K562 (cell line): ENCODE measurements around the gene FN3K. TPM values are rescaled to one million over a fixed set of nuclear protein-coding genes. Genes with fewer than 3 reads are reported as not detected.
"Not testable (repeated sequence)": the region's sequence is repeated elsewhere in the genome, so short reads cannot be mapped to it uniquely, and the experiment has no call there.

ENCODE experiments used
- ATAC-seq: fragments of 200-7000 bp; cut with Tn5 transposase; 3 replicates; pipeline ENCODE4 v1.9.1; 2020; ENCODE audit warnings: moderate library complexity
- BruUV-seq: library from RNA; stranded (reverse); fragments of 400-500 nt; replicated peaks from 2 replicates; lab custom pipeline; 2021; lab: Mats Ljungman, UMichigan
- CTCF ChIA-PET: fragments of 300-600 bp; formaldehyde crosslinking; extraction: SDS; loops from one replicate; lab custom pipeline; 2021; ENCODE audit warnings: low intra/inter-chr PET ratio; lab: Yijun Ruan, JAX
- POLR2A ChIA-PET: fragments of 300-600, 350-650 bp; sonication (Branson Sonifier 250); formaldehyde crosslinking; extraction: SDS; loops from one replicate; lab custom pipeline; 2021; ENCODE audit warnings: antibody characterized with exemption, inconsistent platforms; lab: Yijun Ruan, JAX
- DNase-seq, 4 experiments: peaks; one replicate each; pipeline versions ENCODE4 v3.0.0 to v3.0.0-alpha.2; 2011 to 2018; ENCODE audit warnings: low spot score in 3 of 4, mixed read lengths in 3 of 4; ENCODE audit errors: extremely low read depth in 1 of 4
- FAIRE-seq: peaks from 2 replicates; lab custom pipeline; 2011; peaks lifted over from hg19 to GRCh38; lab: Jason Lieb, UNC
- H2AFZ ChIP-seq: 2 replicates; pipeline ENCODE4 v1.6.0; 2011; ENCODE audit warnings: low read depth, low read length, control low read depth, inconsistent platforms
- H3K27ac ChIP-seq: fragments of 200-600 bp; 3 replicates; pipeline ENCODE4 v1.8.0; 2011; ENCODE audit warnings: low read depth, mild to moderate bottlenecking, control low read depth, inconsistent platforms, low read length, moderate library complexity, mixed read lengths; ENCODE audit errors: extremely low read depth
- H3K27me3 ChIP-seq, 2 experiments: fragments of 300-600 bp in 1 of 2; 2 replicates in 1 of 2; 3 replicates in 1 of 2; pipeline versions ENCODE4 v1.6.0 to v1.8.0; 2011; ENCODE audit warnings: inconsistent platforms in 2 of 2, low read length in 2 of 2, mild to moderate bottlenecking in 1 of 2, mixed read lengths in 1 of 2, moderate library complexity in 1 of 2; ENCODE audit not compliant: control insufficient read depth in 2 of 2, insufficient read depth in 2 of 2
- H3K36me3 ChIP-seq: fragments of 300-600 bp; 3 replicates; pipeline ENCODE4 v1.8.0; 2011; ENCODE audit warnings: mild to moderate bottlenecking, low read length, inconsistent platforms; ENCODE audit not compliant: control insufficient read depth, insufficient read depth
- H3K4me1 ChIP-seq, 2 experiments: fragments of 200-600 bp in 1 of 2; replicated peaks in 1 of 2; 2 replicates in 1 of 2; 3 replicates in 1 of 2; pipeline versions ENCODE4 v1.5.1 to v1.8.0; 2011; ENCODE audit warnings: inconsistent platforms in 2 of 2, low read length in 2 of 2, mild to moderate bottlenecking in 1 of 2, mixed read lengths in 1 of 2, moderate library complexity in 1 of 2; ENCODE audit not compliant: control insufficient read depth in 2 of 2, insufficient read depth in 2 of 2
- H3K4me2 ChIP-seq: 2 replicates; pipeline ENCODE4 v1.6.1; 2011; ENCODE audit warnings: low read length, control low read depth, inconsistent platforms, mixed read lengths; ENCODE audit not compliant: insufficient read depth
- H3K4me3 ChIP-seq: fragments of 200-600 bp; sonication (generic), shearing (Covaris generic); 2 replicates; pipeline ENCODE4 v1.5.1; 2016; ENCODE audit warnings: control low read depth, inconsistent platforms
- H3K79me2 ChIP-seq: fragments of 200-600 bp; 3 replicates; pipeline ENCODE4 v1.8.0; 2011; ENCODE audit warnings: low read length, inconsistent platforms; ENCODE audit not compliant: control insufficient read depth, insufficient read depth
- H3K9ac ChIP-seq, 2 experiments: 2 replicates each; pipeline versions ENCODE4 v1.6.0 to v1.6.1; 2011; ENCODE audit warnings: low read depth in 2 of 2, low read length in 2 of 2, control low read depth in 1 of 2, inconsistent platforms in 1 of 2, mild to moderate bottlenecking in 1 of 2, mixed read lengths in 1 of 2; ENCODE audit not compliant: insufficient read depth in 1 of 2
- H3K9me1 ChIP-seq: one replicate; pipeline ENCODE4 v1.6.0; 2011; ENCODE audit warnings: inconsistent platforms, mild to moderate bottlenecking, low read length, moderate library complexity; ENCODE audit not compliant: control insufficient read depth, insufficient read depth
- H3K9me3 ChIP-seq: replicated peaks from 2 replicates; pipeline ENCODE4 v1.5.1; 2011; ENCODE audit warnings: low read depth, low read length, inconsistent platforms; ENCODE audit not compliant: control insufficient read depth, insufficient read depth
- H4K20me1 ChIP-seq: replicated peaks from 2 replicates; pipeline ENCODE4 v1.6.1; 2011; ENCODE audit warnings: low read length, inconsistent platforms, mixed read lengths; ENCODE audit not compliant: control insufficient read depth, insufficient read depth
- DPF2 ChIP-seq: fragments of 450-650 bp; IDR thresholded peaks from 2 replicates; pipeline ENCODE4 v1.6.1; 2016
- ERF ChIP-seq: fragments of 450-650 bp; formaldehyde crosslinking; IDR thresholded peaks from 2 replicates; pipeline ENCODE4 v1.4.0; 2020; ENCODE audit warnings: mild to moderate bottlenecking, mixed read lengths
- FOSL1 ChIP-seq: fragments of 200-800 bp; sonication (Bioruptor generic); conservative IDR thresholded peaks from 2 replicates; pipeline ENCODE4 v1.6.1; 2016; ENCODE audit warnings: missing genetic modification characterization, missing compliant biosample characterization
- GABPA ChIP-seq: fragments of 200-800 bp; sonication (Bioruptor generic); conservative IDR thresholded peaks from 2 replicates; pipeline ENCODE4 v1.6.1; 2016; ENCODE audit warnings: low read depth, missing genetic modification characterization, missing compliant biosample characterization
- MEF2D ChIP-seq: conservative IDR thresholded peaks from 2 replicates; pipeline ENCODE4 v1.6.1; 2016; ENCODE audit warnings: low read depth, missing genetic modification characterization, missing compliant biosample characterization
- PHF20 ChIP-seq: fragments of 450-650 bp; IDR thresholded peaks from 2 replicates; pipeline ENCODE4 v1.6.1; 2018; ENCODE audit not compliant: partially characterized antibody
- POLR2G ChIP-seq: fragments of 200-400 bp; formaldehyde crosslinking; IDR thresholded peaks from 2 replicates; pipeline ENCODE4 v1.6.1; 2017; ENCODE audit warnings: low read depth, mild to moderate bottlenecking, antibody characterized with exemption, low read length, moderate library complexity
- RBM34 ChIP-seq: fragments of 200-400 bp; formaldehyde crosslinking; IDR thresholded peaks from 2 replicates; pipeline ENCODE4 v1.6.1; 2018; ENCODE audit warnings: low read length, borderline replicate concordance; ENCODE audit not compliant: insufficient read depth
- SMAD2 ChIP-seq: fragments of 150-350 bp; IDR thresholded peaks from 2 replicates; pipeline ENCODE4 v1.6.1; 2014; ENCODE audit warnings: low read depth, mild to moderate bottlenecking, low read length
- SREBF2 ChIP-seq: sonication (generic); formaldehyde crosslinking; IDR thresholded peaks from 2 replicates; pipeline ENCODE4 v1.4.0; 2020; ENCODE audit warnings: mild to moderate bottlenecking, missing genetic modification reagents
- TAL1 ChIP-seq: fragments of 450-650 bp; IDR thresholded peaks from 2 replicates; pipeline ENCODE4 v1.6.1; 2016; ENCODE audit warnings: mild to moderate bottlenecking
- UBTF ChIP-seq, 2 experiments: IDR thresholded peaks; 2 replicates each; pipeline ENCODE4 v1.6.1; 2012; ENCODE audit warnings: improper control_type of control experiment in 2 of 2, low read depth in 2 of 2, low read length in 2 of 2, borderline replicate concordance in 1 of 2
- WGBS: fragments of 100-300 bp; shearing (Covaris generic); methylation state at CpG from one replicate; pipeline ENCODE4 v1.1.6; 2016; ENCODE audit warnings: low coverage, mixed read lengths; ENCODE audit not compliant: insufficient coverage; ENCODE audit errors: missing lambda C conversion rate; 5-methylcytosine and 5-hydroxymethylcytosine counted together
- in situ Hi-C: fragments of 300-500 bp; cut with MboI; formaldehyde crosslinking; loops from 4 replicates; pipeline ENCODE4 v1.15.0; 2018; ENCODE audit warnings: inconsistent platforms, mixed read lengths
- intact Hi-C: fragments of 100-400 bp; cut with micrococcal nuclease; formaldehyde crosslinking; loops from 2 replicates; pipeline ENCODE4 v1.14.2; 2022
- polyA plus RNA-seq, 8 experiments: library from polyadenylated mRNA; depleted of rRNA in 4 of 8; stranded (reverse) in 5 of 8; unstranded in 3 of 8; fragments of >200 nt; fragmentation: Nextera tagmentation in 2 of 8; fragmentation: Illumina TruSeq in 1 of 8; extraction: Ambion mirVana in 2 of 8; extraction: Trizol in 1 of 8; gene quantifications; 2 replicates each; pipeline versions ENCODE4 v1.2.1 to v1.2.3, GENCODE V29; 2011 to 2014; ENCODE audit warnings: inconsistent platforms in 1 of 8, missing spikeins in 1 of 8
- total RNA-seq, 7 experiments: library from RNA; depleted of rRNA in 6 of 7; stranded (reverse); fragments of >200 nt in 6 of 7; fragmentation: Illumina TruSeq in 2 of 7; extraction: Trizol in 2 of 7; gene quantifications; 2 replicates each; pipeline versions ENCODE4 v1.2.1 to v1.2.3, GENCODE V29; 2011 to 2021; ENCODE audit warnings: low replicate concordance in 1 of 7
- TF ChIP-seq, protein P1 (sequence below), 2 experiments: fragments of 450-650 bp; conservative IDR thresholded peaks; 2 replicates each; pipeline ENCODE4 v1.6.1; 2017; ENCODE audit warnings: mild to moderate bottlenecking in 2 of 2, moderate library complexity in 2 of 2

The FN3K gene
- total and polyA plus RNA-seq, 9 of the 15 experiments (the other 6 are each of a cell fraction or from before 2014, with no cell fraction given) = 0.08 to 22.7 (median 3.8) TPM

DNA sequence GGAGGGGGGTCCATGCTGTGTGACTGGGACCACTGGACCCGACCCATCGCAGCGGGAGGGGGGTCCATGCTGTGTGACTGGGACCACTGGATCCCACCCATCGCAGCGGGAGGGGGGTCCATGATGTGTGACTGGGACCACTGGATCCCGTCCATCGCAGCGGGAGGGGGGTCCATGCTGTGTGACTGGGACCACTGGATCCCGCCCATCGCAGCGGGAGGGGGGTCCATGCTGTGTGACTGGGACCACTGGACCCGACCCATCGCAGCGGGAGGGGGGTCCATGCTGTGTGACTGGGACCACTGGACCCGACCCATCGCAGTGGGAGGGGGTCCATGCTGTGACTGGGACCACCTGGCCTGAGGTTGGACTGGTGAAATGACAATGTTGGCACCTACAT lies 50.2 kb downstream of the FN3K start:
- H4K20me1 ChIP-seq, DNase-seq, H3K27ac ChIP-seq, H3K9ac ChIP-seq, BruUV-seq, FAIRE-seq, H2AFZ ChIP-seq, in situ Hi-C loops, H3K79me2 ChIP-seq, intact Hi-C loops, POLR2A ChIA-PET, H3K9me1 ChIP-seq, H3K4me2 ChIP-seq, H3K9me3 ChIP-seq, ATAC-seq, H3K27me3 ChIP-seq, CTCF ChIA-PET, H3K4me3 ChIP-seq: not testable (repeated sequence)
- H3K36me3 ChIP-seq = peaks cover 44% of the 10 kb centered on the region; the same call in 2 of the 3 replicates
- peaks cover 0 to 18% of the 10 kb centered on the region in 2 experiments; a peak in 2 of 5 replicates for H3K4me1 ChIP-seq
- WGBS = 94% methylated on average over 11 of the region's 16 CpGs
- TF ChIP-seq POLR2G = 0 out of 2 replicates have a peak, but pooled peaks have one; percentile 25

DNA sequence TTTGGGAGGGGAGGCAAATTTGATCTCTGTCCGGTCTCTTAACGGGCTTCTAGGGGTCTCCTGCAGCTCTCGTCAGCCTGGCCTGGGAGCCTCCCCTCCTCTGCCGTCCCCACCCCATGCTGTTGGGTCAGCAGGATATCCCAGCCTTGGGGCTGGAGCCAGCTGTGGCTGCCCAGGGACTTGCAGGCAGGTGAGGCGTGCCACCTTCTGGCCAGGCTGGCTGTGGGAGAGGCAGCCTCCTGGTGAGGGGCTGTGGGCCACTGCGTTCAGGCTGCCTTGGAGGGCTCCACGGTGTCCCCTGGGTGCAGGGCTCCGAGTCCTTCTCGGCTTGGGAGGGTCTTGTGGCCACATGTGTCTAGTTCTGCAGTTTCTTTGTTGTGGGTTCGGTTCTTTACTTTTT lies 51.0 kb downstream of the FN3K start:
- CTCF ChIA-PET = no interaction called here
- intact Hi-C loops = no loop called here
- TF ChIP-seq TAL1 (no peak), FOSL1 (no peak), GABPA (tag) (no peak), ERF (CRISPR knock-in tag) (no peak), SREBF2 (CRISPR knock-in tag) (no peak), SMAD2 (no peak), RBM34 (no peak), DPF2 (no peak), UBTF (IDR thresholded peaks at IDR 0.05; ENCODE audit: borderline replicate concordance in 1 of 2, low read depth in 2 of 2, low read length in 2 of 2) (no peak), PHF20 (no peak), MEF2D (no peak)
- TF ChIP-seq, protein P1, sequence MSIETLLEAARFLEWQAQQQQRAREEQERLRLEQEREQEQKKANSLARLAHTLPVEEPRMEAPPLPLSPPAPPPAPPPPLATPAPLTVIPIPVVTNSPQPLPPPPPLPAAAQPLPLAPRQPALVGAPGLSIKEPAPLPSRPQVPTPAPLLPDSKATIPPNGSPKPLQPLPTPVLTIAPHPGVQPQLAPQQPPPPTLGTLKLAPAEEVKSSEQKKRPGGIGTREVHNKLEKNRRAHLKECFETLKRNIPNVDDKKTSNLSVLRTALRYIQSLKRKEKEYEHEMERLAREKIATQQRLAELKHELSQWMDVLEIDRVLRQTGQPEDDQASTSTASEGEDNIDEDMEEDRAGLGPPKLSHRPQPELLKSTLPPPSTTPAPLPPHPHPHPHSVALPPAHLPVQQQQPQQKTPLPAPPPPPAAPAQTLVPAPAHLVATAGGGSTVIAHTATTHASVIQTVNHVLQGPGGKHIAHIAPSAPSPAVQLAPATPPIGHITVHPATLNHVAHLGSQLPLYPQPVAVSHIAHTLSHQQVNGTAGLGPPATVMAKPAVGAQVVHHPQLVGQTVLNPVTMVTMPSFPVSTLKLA (conservative IDR thresholded peaks at IDR 0.05) = no peak

More for the DNA sequence above, 51.0 kb downstream of the FN3K start:
- Histone ChIP-seq H3K27ac (no peak overlapping the region), H2AFZ (no peak overlapping the region), H3K9ac (0 out of 4 replicates have a peak overlapping the region, but pooled peaks of 1 of the 2 experiments have one; percentile 52), H3K36me3 (peaks cover 47% of the 10 kb centered on the region; the same call in 2 of the 3 replicates), H3K27me3 (no peaks in the 10 kb centered on the region), H3K4me1 (peaks cover 0 to 15% of the 10 kb centered on the region in 2 experiments; a peak in 2 of 5 replicates), H3K4me2 (no peak overlapping the region), H3K79me2 (peaks cover 2% of the 10 kb centered on the region; the same call in 1 of the 3 replicates), H4K20me1 (no peaks in the 10 kb centered on the region), H3K4me3 (no peak overlapping the region), H3K9me3 (no peaks in the 10 kb centered on the region), H3K9me1 (no peaks in the 10 kb centered on the region)
- 97% methylated on average over 9 of the region's 10 CpGs for WGBS
- in situ Hi-C loops = no loop called here
- DNase-seq = no peak
- no peak for FAIRE-seq
- POLR2A ChIA-PET = interaction anchor here (0.7 kb wide), 1 partner anchor 353 kb away, joined by 3 read pairs; no protein-coding TSS in a partner anchor
- ATAC-seq = no peak
- no TSS peak for BruUV-seq
